ENCODE results near the gene MCIDAS.

The MCIDAS gene

GRCh38 chr5:55226934-55227663 is at the start of gene MCIDAS:
TSS of gene MCIDAS (minus strand) at chr5:55227315. CDS start at chr5:55227138, 177 bp downstream.
- DNase-seq, result peak; percentile 44 to 47

- DNase-seq, result no peak
Observed at GRCh38 chr5:55276771-55277170, 49.7 kb upstream of the MCIDAS start.

GRCh38 chr5:55258339-55258738 is 31.2 kb upstream of the MCIDAS start:
- DNase-seq, result no peak

- no peak for DNase-seq
Observed at GRCh38 chr5:55254802-55255201, 27.7 kb upstream of the MCIDAS start.

GRCh38 chr5:55250064-55250463 is 22.9 kb upstream of the MCIDAS start:
- DNase-seq, result no peak

GRCh38 chr5:55241746-55242145 is 14.6 kb upstream of the MCIDAS start:
- no peak for DNase-seq

GRCh38 chr5:55236800-55237199 is 9.7 kb upstream of the MCIDAS start:
- DNase-seq, result no peak

GRCh38 chr5:55234121-55234700 is 7.1 kb upstream of the MCIDAS start:
- no peak for DNase-seq

GRCh38 chr5:55232985-55233928 is 6.1 kb upstream of the MCIDAS start, which contains the start of gene CCNO:
TSS of gene CCNO (minus strand) at chr5:55233608. CDS start at chr5:55233523, 85 bp downstream.
- DNase-seq, result peak; percentile 53 to 67

GRCh38 chr5:55232271-55232984 is 5.3 kb upstream of the MCIDAS start:
- no peak for DNase-seq

GRCh38 chr5:55231919-55232270 is 4.8 kb upstream of the MCIDAS start:
- no peak for DNase-seq

- no peak for DNase-seq
Observed at GRCh38 chr5:55231029-55231918, 4.2 kb upstream of the MCIDAS start.

- no peak for DNase-seq
Observed at GRCh38 chr5:55230086-55230629, 3.0 kb upstream of the MCIDAS start.

GRCh38 chr5:55227664-55228430 is 732 bp upstream of the MCIDAS start:
- DNase-seq, result no peak

GRCh38 chr5:55226027-55226933 is 835 bp downstream of the MCIDAS start:
- peak; percentile 32 to 42 for DNase-seq

- no peak for DNase-seq
Observed at GRCh38 chr5:55225346-55225745, 1.8 kb downstream of the MCIDAS start.

- DNase-seq, result no peak
Observed at GRCh38 chr5:55223812-55224240, 3.3 kb downstream of the MCIDAS start.

- no peak for DNase-seq
Observed at GRCh38 chr5:55222985-55223811, 3.9 kb downstream of the MCIDAS start.

Measured in CD4-positive, alpha-beta T cell treated with Interleukin-1 beta for 1 hour (primary cell).